ENCODE data around the gene MAP3K9.

- TF ChIP-seq, protein P1, sequence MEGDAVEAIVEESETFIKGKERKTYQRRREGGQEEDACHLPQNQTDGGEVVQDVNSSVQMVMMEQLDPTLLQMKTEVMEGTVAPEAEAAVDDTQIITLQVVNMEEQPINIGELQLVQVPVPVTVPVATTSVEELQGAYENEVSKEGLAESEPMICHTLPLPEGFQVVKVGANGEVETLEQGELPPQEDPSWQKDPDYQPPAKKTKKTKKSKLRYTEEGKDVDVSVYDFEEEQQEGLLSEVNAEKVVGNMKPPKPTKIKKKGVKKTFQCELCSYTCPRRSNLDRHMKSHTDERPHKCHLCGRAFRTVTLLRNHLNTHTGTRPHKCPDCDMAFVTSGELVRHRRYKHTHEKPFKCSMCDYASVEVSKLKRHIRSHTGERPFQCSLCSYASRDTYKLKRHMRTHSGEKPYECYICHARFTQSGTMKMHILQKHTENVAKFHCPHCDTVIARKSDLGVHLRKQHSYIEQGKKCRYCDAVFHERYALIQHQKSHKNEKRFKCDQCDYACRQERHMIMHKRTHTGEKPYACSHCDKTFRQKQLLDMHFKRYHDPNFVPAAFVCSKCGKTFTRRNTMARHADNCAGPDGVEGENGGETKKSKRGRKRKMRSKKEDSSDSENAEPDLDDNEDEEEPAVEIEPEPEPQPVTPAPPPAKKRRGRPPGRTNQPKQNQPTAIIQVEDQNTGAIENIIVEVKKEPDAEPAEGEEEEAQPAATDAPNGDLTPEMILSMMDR (IDR thresholded peaks at IDR 0.05): no peak
- no peak for TF ChIP-seq POLR2A (IDR thresholded peaks at IDR 0.05)
These were observed 46.2 kb upstream of the MAP3K9 start for GRCh38 chr14:70855486-70855885.
